Measurements from ENCODE around the gene SPSB2.

The SPSB2 gene

GRCh38 chr12:6834873-6835272 lies 38.2 kb downstream of the SPSB2 start:
- no peak for DNase-seq (ENCODE audit: extremely low read depth in 1 of 2, low read depth in 1 of 2)

GRCh38 chr12:6834254-6834653 lies 38.8 kb downstream of the SPSB2 start:
- DNase-seq (ENCODE audit: extremely low read depth in 1 of 2, low read depth in 1 of 2): no peak

- no peak for DNase-seq (ENCODE audit: extremely low read depth in 1 of 2, low read depth in 1 of 2)
Measured at GRCh38 chr12:6833189-6833890, 39.8 kb downstream of the SPSB2 start.

- DNase-seq (ENCODE audit: extremely low read depth in 1 of 2, low read depth in 1 of 2): no peak
Measured at GRCh38 chr12:6832125-6832524, 41.0 kb downstream of the SPSB2 start.

GRCh38 chr12:6831450-6831995 lies 41.6 kb downstream of the SPSB2 start:
- no peak for DNase-seq (ENCODE audit: extremely low read depth in 1 of 2, low read depth in 1 of 2)

- DNase-seq (ENCODE audit: extremely low read depth in 1 of 2, low read depth in 1 of 2): no peak
Measured at GRCh38 chr12:6830999-6831398, 42.1 kb downstream of the SPSB2 start.

- DNase-seq (ENCODE audit: extremely low read depth in 1 of 2, low read depth in 1 of 2): no peak
Measured at GRCh38 chr12:6830286-6830890, 42.7 kb downstream of the SPSB2 start.

- no peak for DNase-seq (ENCODE audit: extremely low read depth in 1 of 2, low read depth in 1 of 2)
Measured at GRCh38 chr12:6829536-6830220, 43.4 kb downstream of the SPSB2 start.

GRCh38 chr12:6828781-6829535 lies 44.1 kb downstream of the SPSB2 start:
- DNase-seq (ENCODE audit: extremely low read depth in 1 of 2, low read depth in 1 of 2): peak in 1 of 2 donors; percentile 11

- DNase-seq (ENCODE audit: extremely low read depth in 1 of 2, low read depth in 1 of 2): no peak
Measured at GRCh38 chr12:6827982-6828780, 44.9 kb downstream of the SPSB2 start, which contains the start of gene P3H3. P3H3 (plus strand) TSS chr12:6828407; CDS start chr12:6828441, 34 bp downstream.

- peak in 1 of 2 donors; percentile 40 for DNase-seq (ENCODE audit: extremely low read depth in 1 of 2, low read depth in 1 of 2)
Measured at GRCh38 chr12:6827437-6827911, 45.6 kb downstream of the SPSB2 start.

- no peak for DNase-seq (ENCODE audit: extremely low read depth in 1 of 2, low read depth in 1 of 2)
Measured at GRCh38 chr12:6826734-6827436, 46.2 kb downstream of the SPSB2 start.

GRCh38 chr12:6826125-6826733 lies 46.9 kb downstream of the SPSB2 start:
- no peak for DNase-seq (ENCODE audit: extremely low read depth in 1 of 2, low read depth in 1 of 2)

- DNase-seq (ENCODE audit: extremely low read depth in 1 of 2, low read depth in 1 of 2): peak; percentile 56 to 67
Measured at GRCh38 chr12:6825398-6826124, 47.5 kb downstream of the SPSB2 start.

- no peak for DNase-seq (ENCODE audit: extremely low read depth in 1 of 2, low read depth in 1 of 2)
Measured at GRCh38 chr12:6824901-6825381, 48.2 kb downstream of the SPSB2 start.

- no peak for DNase-seq (ENCODE audit: extremely low read depth in 1 of 2, low read depth in 1 of 2)
Measured at GRCh38 chr12:6824085-6824775, 48.9 kb downstream of the SPSB2 start.

Measured in stimulated activated CD8-positive, alpha-beta memory T cell treated with anti-CD3 and anti-CD28 coated beads, Interleukin-7, amount 100 ng/mL, for 48 hours (primary cell).